Panc1 (cell line): ENCODE results near the gene SEC61A2. TPM values are rescaled to one million over a fixed set of nuclear protein-coding genes. Genes with fewer than 3 reads are reported as not detected.

Source experiments
- ATAC-seq: fragments of 200-7000 bp; cut with Tn5 transposase; 2 replicates; pipeline ENCODE4 v1.9.1; 2020; ENCODE audit warnings: mild to moderate bottlenecking, moderate library complexity
- BruUV-seq: library from RNA; stranded (reverse); fragments of 400-500 nt; replicated peaks from 2 replicates; lab custom pipeline; 2021; lab: Mats Ljungman, UMichigan
- CTCF ChIA-PET: fragments of 300-600 bp; sonication (Branson Sonifier 250); formaldehyde crosslinking; loops from one replicate; lab custom pipeline; 2022; ENCODE audit warnings: antibody characterized with exemption; lab: Charles Lee
- POLR2A ChIA-PET: fragments of 300-600 bp; sonication (Branson Sonifier 250); formaldehyde crosslinking; loops from one replicate; lab custom pipeline; 2022; ENCODE audit warnings: antibody characterized with exemption; lab: Charles Lee
- DNase-seq: peaks from one replicate; pipeline ENCODE4 v3.0.0-alpha.2; 2010; ENCODE audit warnings: low read depth, low spot score
- H3K27ac ChIP-seq: 2 replicates; pipeline ENCODE4 v1.5.1; 2011; ENCODE audit warnings: mild to moderate bottlenecking, low read length, inconsistent platforms
- H3K27me3 ChIP-seq: fragments of 200-500 bp; sonication (Bioruptor generic); 2 replicates; pipeline ENCODE4 v1.6.0; 2014; ENCODE audit warnings: low read length, inconsistent platforms; ENCODE audit not compliant: control insufficient read depth, insufficient read depth
- H3K36me3 ChIP-seq: fragments of 200-500 bp; sonication (Bioruptor generic); 2 replicates; pipeline ENCODE4 v1.5.1; 2014; ENCODE audit warnings: inconsistent platforms, mild to moderate bottlenecking, low read length, moderate library complexity; ENCODE audit not compliant: control insufficient read depth, insufficient read depth
- H3K4me1 ChIP-seq: 2 replicates; pipeline ENCODE4 v1.5.1; 2011; ENCODE audit warnings: inconsistent platforms, mild to moderate bottlenecking, low read length, moderate library complexity; ENCODE audit not compliant: control insufficient read depth, insufficient read depth
- H3K4me3 ChIP-seq, 2 experiments: 2 replicates each; pipeline ENCODE4 v1.5.1; 2011 to 2012; ENCODE audit warnings: low read depth in 2 of 2, low read length in 2 of 2, mild to moderate bottlenecking in 2 of 2, inconsistent platforms in 1 of 2, moderate library complexity in 1 of 2
- H3K9me3 ChIP-seq: fragments of 200-500 bp; sonication (Bioruptor generic); 2 replicates; pipeline ENCODE4 v1.5.1; 2014; ENCODE audit warnings: low read depth, mild to moderate bottlenecking, inconsistent platforms, low read length, moderate library complexity; ENCODE audit not compliant: control insufficient read depth, insufficient read depth
- CTCF ChIP-seq: fragments of 450-650 bp; IDR thresholded peaks from 2 replicates; pipeline ENCODE4 v1.5.1; 2017; ENCODE audit warnings: mild to moderate bottlenecking
- POLR2AphosphoS5 ChIP-seq: IDR thresholded peaks from 2 replicates; pipeline ENCODE4 v1.6.1; 2012; ENCODE audit warnings: mild to moderate bottlenecking, low read depth, low read length, moderate library complexity
- REST ChIP-seq, 2 experiments: IDR thresholded peaks; 2 replicates each; pipeline ENCODE4 v1.6.1; 2011 to 2012; ENCODE audit warnings: low read depth in 2 of 2, control low read depth in 1 of 2, low read length in 1 of 2, mild to moderate bottlenecking in 1 of 2, moderate library complexity in 1 of 2; ENCODE audit not compliant: insufficient read depth in 1 of 2
- SIN3A ChIP-seq: IDR thresholded peaks from 2 replicates; pipeline ENCODE4 v1.6.1; 2012; ENCODE audit warnings: low read depth, mild to moderate bottlenecking, low read length, moderate library complexity, borderline replicate concordance; ENCODE audit not compliant: insufficient read depth
- TCF7L2 ChIP-seq: IDR thresholded peaks from 2 replicates; pipeline ENCODE4 v1.6.1; 2011; ENCODE audit warnings: mild to moderate bottlenecking, low read depth, low read length, inconsistent platforms
- in situ Hi-C: cut with HindIII; loops from 2 replicates; pipeline ENCODE4 v1.10.0; 2016; ENCODE audit warnings: low sequenced_read_pairs, low pct_unique_long_range_greater_than_20kb
- intact Hi-C: fragments of 100-400 bp; cut with micrococcal nuclease; formaldehyde crosslinking; loops from one replicate; pipeline ENCODE4 v1.10.0; 2022; ENCODE audit not compliant: unreplicated experiment
- total RNA-seq: library from RNA; stranded (reverse); gene quantifications from one replicate; pipeline ENCODE4 v1.2.1, GENCODE V29; 2021; ENCODE audit not compliant: unreplicated experiment

The SEC61A2 gene
- total RNA-seq, 1 experiment from 2014 or later, result 8.8 TPM

- Histone ChIP-seq H3K36me3 (peaks cover 12% of the 10 kb centered on the region), H3K9me3 (no peaks in the 10 kb centered on the region), H3K27ac (no peak overlapping the region), H3K27me3 (no peaks in the 10 kb centered on the region), H3K4me1 (peaks cover 4% of the 10 kb centered on the region), H3K4me3 (no peak overlapping the region)
- CTCF ChIA-PET, result no interaction called here
- no peak for TF ChIP-seq TCF7L2
- TF ChIP-seq CTCF, result no peak
- no peak for TF ChIP-seq REST (IDR thresholded peaks at IDR 0.05; ENCODE audit: insufficient read depth in 1 of 2, low read depth in 2 of 2, low read length in 1 of 2)
- no peak for TF ChIP-seq SIN3A
- TF ChIP-seq POLR2AphosphoS5, result no peak
- intact Hi-C loops (no loop called here), in situ Hi-C loops (no loop called here)
- DNase-seq, result no peak
- ATAC-seq, result no peak
- POLR2A ChIA-PET, result no interaction called here
- no TSS peak for BruUV-seq
Measured at GRCh38 chr10:12202226-12202625, 72.7 kb downstream of the SEC61A2 start.

- in situ Hi-C loops, result no loop called here
- H3K27me3 ChIP-seq, result no peaks in the 10 kb centered on the region
- TF ChIP-seq REST (IDR thresholded peaks at IDR 0.05; ENCODE audit: insufficient read depth in 1 of 2, low read depth in 2 of 2, low read length in 1 of 2) (no peak), SIN3A (no peak), POLR2AphosphoS5 (no peak), TCF7L2 (no peak), CTCF (no peak)
- no peak overlapping the region for H3K4me3 ChIP-seq
- intact Hi-C loops, result no loop called here
- POLR2A ChIA-PET, result no interaction called here
- peaks cover 5% of the 10 kb centered on the region; the same call in 1 of the 2 replicates for H3K36me3 ChIP-seq
- H3K4me1 ChIP-seq, result no peaks in the 10 kb centered on the region
- CTCF ChIA-PET, result no interaction called here
- BruUV-seq, result no TSS peak
- H3K9me3 ChIP-seq, result no peaks in the 10 kb centered on the region
- no peak overlapping the region for H3K27ac ChIP-seq
- ATAC-seq, result no peak
- no peak for DNase-seq
Measured at GRCh38 chr10:12205082-12205481, 75.6 kb downstream of the SEC61A2 start.
